GM19099 (cell line): Measurements from ENCODE around the gene SLC25A27.

Experiments used
- POLR2A ChIP-seq: IDR thresholded peaks from 3 replicates; pipeline ENCODE4 v1.6.1; 2011; ENCODE audit warnings: low read depth; ENCODE audit not compliant: insufficient read length; ENCODE audit errors: extremely low read depth

Gene SLC25A27

GRCh38 chr6:46637933-46638332 is 14.8 kb upstream of the SLC25A27 start:
- no peak for TF ChIP-seq POLR2A

- no peak for TF ChIP-seq POLR2A
These were observed 14.1 kb upstream of the SLC25A27 start for GRCh38 chr6:46638650-46639049.

DNA sequence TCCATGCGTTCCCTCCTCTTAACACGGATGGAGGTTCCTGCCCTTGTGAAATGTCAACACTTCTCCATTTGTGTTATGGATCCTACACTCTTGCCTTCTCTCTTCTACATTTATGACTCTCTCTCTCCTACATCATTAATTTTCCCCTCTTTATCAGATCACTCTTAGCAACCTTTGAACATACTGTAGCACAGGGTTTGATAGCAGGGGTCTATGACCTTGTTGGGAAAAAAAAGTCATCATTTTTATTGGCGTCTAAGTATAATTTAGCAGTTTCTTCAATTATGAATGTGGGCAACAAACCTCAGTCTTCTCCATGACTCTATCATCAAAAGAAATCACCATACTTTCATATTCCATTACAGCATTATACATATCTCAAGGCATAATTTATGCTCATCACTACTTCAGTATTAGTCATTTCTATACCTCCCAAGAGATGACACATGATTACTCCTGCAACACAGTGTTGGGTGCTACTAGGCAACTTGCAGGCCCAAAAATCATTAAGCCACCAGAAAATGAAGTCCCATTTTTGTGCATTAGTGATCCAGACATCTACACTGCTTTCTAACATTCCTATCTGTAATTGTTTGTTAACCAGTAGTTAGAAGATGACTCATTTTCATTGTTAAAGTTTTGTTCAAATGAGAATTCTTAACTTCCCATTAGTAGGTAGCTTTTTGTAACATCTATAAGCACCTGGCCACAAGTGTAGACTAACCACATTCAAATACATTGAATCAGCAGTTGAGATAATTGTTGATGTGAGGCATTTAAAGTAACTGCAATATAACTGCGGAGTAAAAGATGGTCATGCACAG is 9.6 kb upstream of the SLC25A27 start:
- TF ChIP-seq POLR2A, result no peak

DNA sequence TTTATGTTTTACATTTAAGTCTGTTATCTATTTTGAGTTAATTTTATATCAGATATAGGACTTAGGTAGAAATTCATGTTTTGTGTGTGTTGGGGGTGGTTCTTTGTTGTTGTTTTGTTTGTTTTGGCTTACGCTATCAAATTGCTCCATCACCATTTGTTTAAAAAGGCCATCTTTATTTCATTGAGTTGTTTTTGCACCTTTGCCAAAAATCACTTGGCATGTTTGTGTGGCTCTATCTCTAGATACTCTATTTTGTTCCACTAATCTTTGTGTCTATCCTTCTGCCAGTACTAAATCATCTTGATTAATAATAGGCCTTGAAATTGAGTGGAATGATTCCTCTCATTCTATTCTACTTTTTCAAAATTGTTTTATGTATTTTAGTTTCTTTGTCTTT is 7.5 kb upstream of the SLC25A27 start:
- no peak for TF ChIP-seq POLR2A

DNA sequence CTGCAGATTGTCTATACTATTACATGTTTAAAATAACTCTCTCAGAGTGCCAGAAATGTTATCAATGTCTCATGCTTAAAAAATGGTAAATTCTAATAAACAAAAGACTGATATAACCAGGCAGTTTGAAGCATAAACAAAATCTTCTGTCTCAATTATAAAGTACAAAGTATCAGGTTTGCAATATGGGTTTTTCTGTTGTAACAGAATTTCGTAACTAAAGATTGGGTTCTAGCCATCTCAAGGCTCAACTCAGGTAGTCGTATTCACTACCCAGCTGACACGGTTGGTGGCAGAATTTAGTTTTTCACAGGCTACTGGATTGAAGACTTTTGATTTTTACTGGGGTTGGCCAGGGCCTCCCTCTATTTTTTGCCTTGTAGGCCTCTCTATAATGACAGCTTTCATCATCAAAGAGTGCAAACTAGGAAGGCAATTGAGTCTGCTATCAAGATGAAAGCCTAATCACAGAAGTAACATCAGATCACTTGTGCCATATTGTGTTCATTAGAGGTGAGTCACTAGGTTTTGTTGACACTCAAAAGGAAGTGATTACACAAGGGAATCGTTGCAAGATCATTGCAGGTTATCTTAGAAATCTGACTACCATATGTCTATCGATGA is 3.8 kb upstream of the SLC25A27 start:
- TF ChIP-seq POLR2A, result no peak

DNA sequence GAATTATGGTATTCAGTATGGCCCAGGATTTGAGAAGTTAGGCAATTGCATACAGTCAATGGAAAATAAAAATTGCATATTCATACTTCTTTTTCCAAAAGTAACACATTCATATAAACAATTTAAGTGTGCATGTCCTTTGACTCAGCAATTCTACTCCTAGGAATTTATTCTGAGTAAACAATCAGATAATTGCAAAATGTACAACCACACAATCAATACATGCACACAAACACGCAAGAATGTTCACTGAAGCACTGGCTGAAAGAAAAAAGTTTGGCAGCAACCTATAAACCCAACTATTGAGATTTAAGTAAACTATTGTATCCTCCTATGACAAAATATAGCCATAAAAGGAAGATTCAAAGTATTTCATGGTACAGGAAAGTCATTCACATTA is 1.8 kb upstream of the SLC25A27 start:
- no peak for TF ChIP-seq POLR2A

DNA sequence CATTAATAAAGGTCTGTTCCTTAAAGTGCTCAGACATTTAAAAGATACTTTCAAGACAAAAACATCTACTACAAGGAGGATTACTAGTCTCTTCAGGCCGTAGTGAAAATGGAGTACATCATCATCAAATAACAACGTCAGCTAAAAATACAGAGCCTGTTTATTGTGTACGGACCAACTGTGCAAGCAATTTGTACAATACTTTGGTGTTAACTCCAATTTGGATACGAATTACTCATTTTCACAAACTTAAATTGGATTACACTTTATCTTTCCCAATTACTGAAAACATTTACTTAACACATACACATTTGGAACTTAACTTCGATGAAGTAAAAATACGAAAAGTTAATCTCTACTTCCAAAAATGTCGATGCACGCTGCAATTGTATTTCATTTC is 959 bp upstream of the SLC25A27 start:
- TF ChIP-seq POLR2A, result no peak

GRCh38 chr6:46652232-46652602 is 558 bp upstream of the SLC25A27 start:
- no peak for TF ChIP-seq POLR2A

- no peak for TF ChIP-seq POLR2A
These were observed 842 bp downstream of the SLC25A27 start for GRCh38 chr6:46653439-46654195.

DNA sequence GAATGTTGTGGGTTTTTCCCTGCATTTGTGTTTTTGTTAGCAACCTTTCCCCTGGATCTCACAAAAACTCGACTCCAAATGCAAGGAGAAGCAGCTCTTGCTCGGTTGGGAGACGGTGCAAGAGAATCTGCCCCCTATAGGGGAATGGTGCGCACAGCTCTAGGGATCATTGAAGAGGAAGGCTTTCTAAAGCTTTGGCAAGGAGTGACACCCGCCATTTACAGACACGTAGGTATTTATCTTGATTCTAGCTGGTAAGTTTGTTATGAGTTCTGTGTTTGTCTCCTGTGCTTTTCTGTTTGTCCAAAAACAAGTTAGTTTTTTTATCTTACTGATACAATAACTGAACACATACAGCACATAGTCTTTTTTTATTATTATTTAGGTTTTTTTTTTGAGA is 3.0 kb downstream of the SLC25A27 start:
- TF ChIP-seq POLR2A, result no peak

DNA sequence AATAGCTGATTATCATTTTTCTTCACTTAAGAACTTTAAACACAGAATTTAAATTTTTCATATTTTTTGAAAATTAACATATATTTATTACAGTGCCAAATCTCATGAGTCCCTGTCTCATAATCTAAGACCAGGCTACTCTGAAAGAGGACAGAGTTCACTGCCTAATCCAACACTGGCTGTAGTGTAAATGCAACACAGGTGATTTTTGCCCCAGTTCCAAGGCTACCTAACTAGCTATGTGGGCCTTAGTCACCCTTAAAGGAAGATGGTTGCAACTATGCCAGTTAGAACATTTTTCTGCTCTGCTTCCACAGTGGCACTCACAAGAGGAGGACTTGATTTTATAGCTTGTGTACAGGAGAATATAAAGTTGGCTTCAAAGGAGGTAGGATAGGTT is 4.9 kb downstream of the SLC25A27 start:
- no peak for TF ChIP-seq POLR2A

DNA sequence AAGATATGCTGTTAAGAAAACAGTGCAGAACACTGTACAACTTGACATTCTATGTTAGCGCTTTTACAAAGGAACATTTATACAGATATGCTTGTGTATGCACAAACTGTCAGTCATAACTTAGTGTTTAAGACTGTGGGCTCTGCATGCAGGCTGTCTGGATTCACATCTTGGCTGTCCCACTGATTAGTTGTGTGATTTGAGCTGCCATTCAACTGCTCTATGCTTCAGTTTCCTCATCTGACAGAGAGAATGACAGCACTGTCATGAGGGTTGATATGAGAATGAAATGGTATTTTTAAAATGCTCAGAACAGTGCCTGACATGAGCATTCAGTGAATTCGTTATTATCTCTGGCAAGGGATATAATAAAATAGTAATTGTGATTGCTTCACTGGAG is 8.7 kb downstream of the SLC25A27 start:
- no peak for TF ChIP-seq POLR2A

DNA sequence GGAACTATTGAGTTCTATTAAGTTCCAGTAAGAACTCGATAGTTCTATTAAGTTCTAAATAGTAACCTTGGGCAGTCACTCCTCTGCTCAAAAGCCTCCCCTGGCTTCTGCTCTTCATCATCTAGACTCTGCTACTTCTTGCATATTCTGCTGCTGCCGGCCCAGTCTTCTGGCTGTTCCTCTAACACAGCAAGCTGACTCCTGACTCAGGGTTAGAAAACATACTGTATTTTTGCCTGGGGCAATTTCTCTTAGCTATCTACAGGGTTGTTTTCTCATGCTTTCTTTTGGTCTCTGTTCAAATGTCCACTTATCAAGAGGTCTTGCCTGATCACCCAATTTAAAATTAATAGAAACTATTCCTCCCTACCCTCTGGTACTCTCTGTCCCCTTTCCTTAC is 14.6 kb downstream of the SLC25A27 start:
- no peak for TF ChIP-seq POLR2A

DNA sequence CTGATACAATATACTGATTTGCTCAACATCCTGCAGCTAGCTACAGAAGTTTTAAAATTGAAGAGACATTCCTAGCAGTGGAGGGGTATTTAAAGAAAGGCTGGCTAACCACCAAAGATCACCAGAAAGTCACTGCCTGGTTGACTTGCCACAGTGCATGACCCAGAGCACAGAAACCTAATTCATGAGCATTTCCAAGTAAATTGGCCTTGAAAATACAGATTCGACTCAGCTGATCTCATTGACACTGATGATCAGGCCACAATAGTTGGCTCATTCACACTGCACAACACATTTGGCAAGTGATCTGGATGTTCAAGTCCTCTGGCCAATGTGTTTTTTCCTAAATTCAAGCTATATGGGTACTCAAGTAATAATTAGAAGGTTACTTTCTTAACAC is 21.6 kb downstream of the SLC25A27 start:
- no peak for TF ChIP-seq POLR2A

GRCh38 chr6:46676604-46677313 is 24.0 kb downstream of the SLC25A27 start:
- TF ChIP-seq POLR2A, result no peak
